HG03432 (cell line): Measurements from ENCODE around the gene CLGN.
"Not testable (repeated sequence)": the region's sequence is repeated elsewhere in the genome, so short reads cannot be mapped to it uniquely, and the experiment has no call there.

ENCODE experiments used
- ATAC-seq: cut with Tn5 transposase; IDR thresholded peaks from one replicate; pipeline ENCODE4 v1.9.1; 2021; ENCODE audit warnings: mild to moderate bottlenecking, moderate library complexity; ENCODE audit not compliant: unreplicated experiment

CLGN gene

GRCh38 chr4:140427106-140427918 is at the start of gene CLGN:
Gene CLGN, minus strand, starts transcription at chr4:140427648. Its CDS starts 14,570 bp downstream, at chr4:140413078.
- ATAC-seq = peak; percentile 93

- ATAC-seq = no peak
These were observed 44.7 kb upstream of the CLGN start for GRCh38 chr4:140472156-140472555.

- no peak for ATAC-seq
These were observed 42.6 kb upstream of the CLGN start for GRCh38 chr4:140469791-140470733.

- no peak for ATAC-seq
These were observed 38.7 kb upstream of the CLGN start for GRCh38 chr4:140466146-140466545.

- ATAC-seq = no peak
These were observed 36.2 kb upstream of the CLGN start for GRCh38 chr4:140463614-140464013.

- ATAC-seq = no peak
These were observed 35.7 kb upstream of the CLGN start for GRCh38 chr4:140463182-140463581.

DNA sequence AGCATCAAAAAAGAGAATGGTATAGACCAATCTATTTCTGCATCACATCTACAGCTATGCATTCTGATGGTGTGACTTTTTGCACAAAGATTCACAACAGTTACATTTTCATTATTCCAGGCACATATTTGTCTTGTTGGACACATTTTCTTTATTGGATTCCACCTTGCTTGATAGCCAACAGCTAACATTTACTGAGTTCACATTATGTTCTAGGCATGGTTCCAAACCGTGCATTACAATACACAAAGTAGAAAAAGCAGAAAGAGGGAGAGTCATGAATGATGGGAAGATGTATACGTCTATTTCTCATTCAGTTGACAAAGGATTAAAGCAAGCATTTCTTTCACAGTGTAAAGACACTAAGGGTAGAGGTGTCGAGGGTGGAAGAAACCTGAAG is 22.9 kb upstream of the CLGN start:
- no peak for ATAC-seq

DNA sequence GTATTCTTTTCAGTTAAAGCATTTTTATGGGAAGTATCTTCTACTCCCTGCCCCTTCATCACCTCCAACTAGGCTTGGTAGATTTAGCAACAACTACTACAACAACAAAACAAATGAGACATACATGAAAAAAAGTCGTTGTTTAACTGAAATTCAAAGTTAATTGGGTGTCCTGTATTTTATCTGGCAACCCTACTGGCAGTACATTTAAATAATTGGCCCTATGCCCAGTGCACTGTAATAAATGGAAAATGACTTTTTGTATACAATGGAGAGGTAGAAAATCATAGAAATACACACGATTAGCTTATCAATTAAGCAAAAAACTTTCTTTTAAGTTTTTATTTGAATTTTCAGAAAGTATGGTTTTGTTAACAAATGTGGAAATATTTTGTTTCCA is 21.4 kb upstream of the CLGN start:
- ATAC-seq = no peak

DNA sequence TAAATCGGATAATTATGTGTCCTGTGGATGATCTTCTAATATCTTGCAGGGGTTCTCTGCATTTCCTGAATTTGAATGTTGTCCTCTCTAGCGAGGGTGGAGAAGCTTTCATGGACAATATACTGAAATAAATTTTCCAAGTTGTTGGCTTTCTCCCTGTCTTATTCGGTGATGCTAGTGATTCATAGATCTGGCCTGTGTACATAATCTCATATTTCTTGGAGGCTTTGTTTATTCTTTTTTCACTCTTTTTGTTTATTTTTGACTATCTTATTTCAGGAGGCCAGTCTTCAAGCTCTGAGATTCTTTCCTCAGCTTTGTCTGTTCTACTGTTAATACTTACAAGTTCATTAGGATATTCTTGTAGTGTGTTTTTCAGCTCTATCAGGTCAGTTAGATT is 20.7 kb upstream of the CLGN start:
- ATAC-seq = no peak

DNA sequence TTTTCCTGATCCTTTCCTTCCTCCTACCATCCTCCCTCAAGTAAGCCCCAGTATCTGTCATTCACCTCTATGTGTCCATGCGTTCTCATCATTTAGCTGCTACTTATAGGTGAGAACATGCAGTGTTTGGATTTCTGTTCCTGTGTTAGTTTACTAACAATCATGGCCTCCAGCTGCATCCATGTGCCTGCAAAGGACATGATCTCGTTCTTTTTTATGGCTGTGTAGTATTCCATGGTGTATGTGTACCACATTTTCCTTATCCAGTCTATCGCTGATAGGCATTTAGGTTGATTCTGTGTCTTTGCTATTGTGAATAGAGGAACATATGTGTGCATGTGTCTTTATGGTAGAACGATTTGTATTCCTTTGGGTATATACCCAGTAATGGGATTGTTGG is 16.9 kb upstream of the CLGN start:
- not testable (repeated sequence) for ATAC-seq

- no peak for ATAC-seq
These were observed 12.2 kb upstream of the CLGN start for GRCh38 chr4:140439644-140440142.

DNA sequence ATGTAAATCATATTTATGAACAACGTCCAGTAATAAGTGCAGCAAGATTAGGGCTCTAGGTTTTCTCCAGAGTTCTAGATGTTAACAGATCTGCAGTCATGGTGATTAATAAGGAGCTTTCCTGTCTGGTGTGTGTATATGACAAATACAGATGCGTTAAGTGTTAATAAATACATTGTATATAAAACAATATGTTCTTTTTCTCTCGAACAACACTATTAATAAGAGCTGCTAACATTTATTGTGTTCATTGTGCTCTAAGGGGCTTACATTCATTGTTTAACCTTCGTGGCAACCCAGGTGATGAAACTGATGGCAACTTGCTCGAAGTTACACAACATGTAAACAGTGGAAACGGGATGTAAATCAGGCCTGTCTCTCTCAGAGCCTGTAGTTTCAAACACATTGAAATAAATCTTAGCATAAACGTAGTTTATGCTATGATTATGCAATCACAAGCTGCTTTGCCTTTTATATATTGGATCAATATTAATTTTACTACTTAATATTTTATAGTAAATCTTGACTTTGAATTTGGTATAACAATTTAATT is 547 bp upstream of the CLGN start:
- no peak for ATAC-seq

DNA sequence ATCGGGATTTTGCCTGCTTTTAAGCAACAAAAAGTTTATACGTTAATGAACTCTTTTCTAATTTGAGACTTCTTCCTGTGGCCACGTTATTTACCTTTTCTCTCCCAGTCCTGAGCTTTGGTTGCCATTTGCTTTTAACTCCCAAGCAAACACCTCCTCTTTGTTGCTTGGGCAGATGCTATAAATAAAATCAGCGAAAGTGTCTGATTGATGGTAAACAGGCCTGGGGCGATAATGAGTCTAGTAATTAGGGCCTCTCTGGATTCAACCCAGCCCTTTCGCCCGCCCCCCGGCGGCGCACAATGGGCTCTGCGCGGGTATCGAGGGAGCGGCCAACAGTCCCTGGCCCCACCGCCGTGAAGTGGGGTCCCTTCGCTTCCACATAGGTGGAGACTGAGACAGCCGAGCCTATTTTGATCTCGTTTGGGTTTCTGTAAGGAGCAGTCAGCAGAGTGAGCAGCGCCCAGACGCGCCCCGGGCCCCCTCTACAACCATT is 790 bp downstream of the CLGN start:
- ATAC-seq = peak; percentile 27

- no peak for ATAC-seq
These were observed 4.3 kb downstream of the CLGN start for GRCh38 chr4:140423106-140423505.

- ATAC-seq = not testable (repeated sequence)
These were observed 14.1 kb downstream of the CLGN start for GRCh38 chr4:140413130-140413969.

- ATAC-seq = no peak
These were observed 18.5 kb downstream of the CLGN start for GRCh38 chr4:140408974-140409373.

DNA sequence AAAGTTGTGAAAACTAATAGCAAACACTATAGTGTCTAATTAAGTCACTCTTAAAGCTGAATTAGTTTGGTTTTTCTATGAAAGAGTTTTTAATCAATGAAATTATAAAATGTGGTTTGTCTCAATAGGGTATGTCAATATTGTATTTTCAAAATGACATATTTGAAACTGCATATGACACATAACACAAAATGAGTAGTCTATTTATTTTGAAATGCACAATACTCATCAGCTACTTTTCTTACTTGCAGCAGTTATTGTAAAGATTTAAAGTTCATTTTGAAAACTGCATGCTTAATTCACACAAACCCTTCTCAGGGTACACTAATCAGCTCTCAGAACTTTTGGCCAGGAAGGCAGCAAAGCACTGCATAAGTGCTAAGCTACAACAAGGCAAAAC is 21.2 kb downstream of the CLGN start:
- no peak for ATAC-seq

- ATAC-seq = no peak
These were observed 27.3 kb downstream of the CLGN start for GRCh38 chr4:140400111-140400510.

DNA sequence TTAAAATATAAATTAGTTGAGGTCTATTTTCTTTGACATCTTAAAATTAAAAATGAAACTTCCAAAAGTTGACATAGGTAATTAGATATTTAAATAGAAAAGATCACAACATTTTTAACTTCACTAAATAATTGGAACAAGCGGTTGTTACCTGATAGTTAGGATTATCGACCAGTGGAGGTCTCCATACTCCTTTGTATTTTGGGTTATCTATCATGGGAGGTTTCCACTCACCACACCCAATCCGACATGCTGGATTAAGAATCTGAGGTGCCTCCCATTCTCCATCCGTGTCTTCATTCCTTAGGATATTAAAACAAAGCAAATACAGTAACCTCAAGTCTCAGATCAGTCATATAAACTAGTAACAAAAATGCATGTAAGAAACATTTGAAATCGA is 31.8 kb downstream of the CLGN start:
- no peak for ATAC-seq

DNA sequence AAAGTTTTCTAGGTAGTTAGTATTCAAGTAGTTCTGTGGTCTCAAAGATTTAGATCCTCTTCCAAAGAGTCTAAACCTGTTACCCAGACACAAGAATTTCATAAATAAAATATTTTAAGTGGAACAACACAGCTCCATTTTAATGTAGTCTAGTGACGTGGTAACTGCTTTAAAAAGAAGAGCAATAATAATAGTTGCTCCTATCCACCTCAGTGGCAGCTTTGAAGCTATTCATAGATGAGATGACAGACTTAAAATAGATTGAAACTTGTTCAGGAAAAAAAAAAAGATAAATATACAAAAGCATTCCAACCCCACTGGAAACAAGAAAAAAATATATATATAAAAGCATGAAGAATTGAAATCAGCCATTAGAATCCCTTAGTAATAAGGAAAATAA is 39.4 kb downstream of the CLGN start:
- ATAC-seq = no peak
